ENCODE results near the gene RIN3. TPM values are rescaled to one million over a fixed set of nuclear protein-coding genes. Genes with fewer than 3 reads are reported as not detected.

The RIN3 gene
- total RNA-seq, 1 donor from 2014 or later, result 18.8 TPM

- peaks cover 2% of the 10 kb centered on the region for H3K36me3 Mint-ChIP-seq (ENCODE audit: low read depth)
- no peak overlapping the region for H3K4me3 Mint-ChIP-seq (ENCODE audit: unreplicated experiment)
- peaks cover 5% of the 10 kb centered on the region for H3K4me1 Mint-ChIP-seq (ENCODE audit: low read depth)
- no peaks in the 10 kb centered on the region for H3K27me3 Mint-ChIP-seq (ENCODE audit: low read depth)
- no peaks in the 10 kb centered on the region for H3K9me3 Mint-ChIP-seq (ENCODE audit: low read depth)
- no peak for DNase-seq (ENCODE audit: low spot score)
- TF ChIP-seq CTCF (IDR thresholded peaks at IDR 0.05), result no peak
- no peak overlapping the region for H3K27ac Mint-ChIP-seq (ENCODE audit: unreplicated experiment)
Measured at GRCh38 chr14:92635031-92635430, 121.5 kb downstream of the RIN3 start.

- Mint-ChIP-seq H3K27ac (ENCODE audit: unreplicated experiment) (no peak overlapping the region), H3K27me3 (ENCODE audit: low read depth) (no peaks in the 10 kb centered on the region), H3K4me3 (ENCODE audit: unreplicated experiment) (no peak overlapping the region), H3K9me3 (ENCODE audit: low read depth) (no peaks in the 10 kb centered on the region), H3K4me1 (ENCODE audit: low read depth) (peaks cover 5% of the 10 kb centered on the region), H3K36me3 (ENCODE audit: low read depth) (peaks cover 2% of the 10 kb centered on the region)
- no peak for TF ChIP-seq CTCF (IDR thresholded peaks at IDR 0.05)
- no peak for DNase-seq (ENCODE audit: low spot score)
Measured at GRCh38 chr14:92635896-92636295, 122.3 kb downstream of the RIN3 start.

GRCh38 chr14:92637228-92637627, 123.6 kb downstream of the RIN3 start:
- no peak for TF ChIP-seq CTCF (IDR thresholded peaks at IDR 0.05)
- Mint-ChIP-seq H3K27ac (ENCODE audit: unreplicated experiment) (no peak overlapping the region), H3K9me3 (ENCODE audit: low read depth) (no peaks in the 10 kb centered on the region), H3K4me1 (ENCODE audit: low read depth) (peaks cover 5% of the 10 kb centered on the region), H3K4me3 (ENCODE audit: unreplicated experiment) (no peak overlapping the region), H3K36me3 (ENCODE audit: low read depth) (peaks cover 2% of the 10 kb centered on the region), H3K27me3 (ENCODE audit: low read depth) (no peaks in the 10 kb centered on the region)
- DNase-seq (ENCODE audit: low spot score), result peak; percentile 79

GRCh38 chr14:92637864-92638263, 124.3 kb downstream of the RIN3 start:
- Mint-ChIP-seq H3K4me1 (ENCODE audit: low read depth) (peaks cover 5% of the 10 kb centered on the region), H3K27ac (ENCODE audit: unreplicated experiment) (no peak overlapping the region), H3K4me3 (ENCODE audit: unreplicated experiment) (no peak overlapping the region), H3K36me3 (ENCODE audit: low read depth) (peaks cover 2% of the 10 kb centered on the region), H3K9me3 (ENCODE audit: low read depth) (no peaks in the 10 kb centered on the region), H3K27me3 (ENCODE audit: low read depth) (no peaks in the 10 kb centered on the region)
- TF ChIP-seq CTCF (IDR thresholded peaks at IDR 0.05), result no peak
- DNase-seq (ENCODE audit: low spot score), result no peak

GRCh38 chr14:92638266-92638665, 124.7 kb downstream of the RIN3 start:
- TF ChIP-seq CTCF (IDR thresholded peaks at IDR 0.05), result no peak
- Mint-ChIP-seq H3K36me3 (ENCODE audit: low read depth) (peaks cover 2% of the 10 kb centered on the region), H3K4me1 (ENCODE audit: low read depth) (peaks cover 5% of the 10 kb centered on the region), H3K27me3 (ENCODE audit: low read depth) (no peaks in the 10 kb centered on the region), H3K9me3 (ENCODE audit: low read depth) (no peaks in the 10 kb centered on the region), H3K27ac (ENCODE audit: unreplicated experiment) (no peak overlapping the region), H3K4me3 (ENCODE audit: unreplicated experiment) (no peak overlapping the region)
- peak; percentile 72 for DNase-seq (ENCODE audit: low spot score)
